Psoas muscle (tissue), 8 donors: ENCODE data around the gene ICOS. TPM values are rescaled to one million over a fixed set of nuclear protein-coding genes. Genes with fewer than 3 reads are reported as not detected.
"Not testable (repeated sequence)": the region's sequence is repeated elsewhere in the genome, so short reads cannot be mapped to it uniquely, and the experiment has no call there.

Experiments used
- ATAC-seq, 4 donors: fragments of 200-7000 bp; cut with Tn5 transposase; one replicate each; pipeline ENCODE4 v1.9.1; 2020; ENCODE audit warnings: moderate library complexity in 3 of 4, mild to moderate bottlenecking in 2 of 4
- DNase-seq, 2 donors: peaks; one replicate each; pipeline ENCODE4 v3.0.0-alpha.2; 2020
- H3K27ac ChIP-seq: fragments of 200-600 bp; one replicate; pipeline ENCODE4 v1.8.0; 2022
- H3K27me3 ChIP-seq, 3 donors: fragments of 200-600 bp in 1 of 3; one replicate each; pipeline versions ENCODE4 v1.6.1 to v1.8.0; 2013 to 2022; ENCODE audit warnings: low read length in 2 of 3, mild to moderate bottlenecking in 2 of 3, moderate library complexity in 1 of 3; ENCODE audit not compliant: insufficient read depth in 3 of 3
- H3K36me3 ChIP-seq, 2 donors: fragments of 200-600 bp in 1 of 2; one replicate each; pipeline versions ENCODE4 v1.6.1 to v1.8.0; 2013 to 2022; ENCODE audit warnings: low read depth in 1 of 2, mild to moderate bottlenecking in 1 of 2, moderate library complexity in 1 of 2; ENCODE audit not compliant: insufficient read depth in 1 of 2
- H3K4me1 ChIP-seq: fragments of 200-600 bp; one replicate; pipeline ENCODE4 v1.8.0; 2022
- H3K4me3 ChIP-seq: fragments of 200-600 bp; one replicate; pipeline ENCODE4 v1.8.0; 2022; ENCODE audit warnings: mild to moderate bottlenecking
- H3K9me3 ChIP-seq: fragments of 200-600 bp; one replicate; pipeline ENCODE4 v1.8.0; 2022
- WGBS, 3 donors: extraction: QIAGEN DNeasy Blood & Tissue Kit; methylation state at CpG; one replicate each; pipeline versions ENCODE4 v1.1.6 to v1.1.7; 2013; 5-methylcytosine and 5-hydroxymethylcytosine counted together
- intact Hi-C, 2 donors: fragments of 100-400 bp; cut with DNase I; formaldehyde crosslinking; loops; one replicate each; pipeline versions ENCODE4 v1.11.0 to v1.14.2; 2022
- polyA plus RNA-seq, 3 donors: library from polyadenylated mRNA; stranded (reverse); fragments of 200-250 nt; gene quantifications; one replicate each; pipeline ENCODE4 v1.2.3, GENCODE V29; 2013
- total RNA-seq, 4 donors: library from RNA; stranded (reverse); fragmentation: NEBNext Ultra II Directional in 2 of 4; extraction: Animal tissue kit (Norgen Biotek cat#: 25700) in 2 of 4; gene quantifications; one replicate each; pipeline versions ENCODE4 v1.2.1 to v1.2.4, GENCODE V29; 2021 to 2023
- TF ChIP-seq, protein P1 (sequence below): fragments of 200-600 bp; IDR thresholded peaks from one replicate; pipeline ENCODE4 v1.8.0; 2022; ENCODE audit warnings: antibody characterized with exemption
- donor health status: healthy with polysubstance abuse.
- donor health status: DM: no; HTN: no; CAD: no; lungs with moderate emphysema.
- donor health status: Bipolar disorder and iron deficiency.
- donor health status: healthy.
- donor health status: DM: yes; HTN: yes; CAD: no.
- donor health status: DM: no; HTN: no; CAD: no.
- donor health status: DM: no; HTN: no; CAD: no.
- donor health status: DM: yes; HTN: yes; CAD: no.

ICOS gene
- total and polyA plus RNA-seq, 7 donors: 0.03 TPM; not detected in 6

DNA sequence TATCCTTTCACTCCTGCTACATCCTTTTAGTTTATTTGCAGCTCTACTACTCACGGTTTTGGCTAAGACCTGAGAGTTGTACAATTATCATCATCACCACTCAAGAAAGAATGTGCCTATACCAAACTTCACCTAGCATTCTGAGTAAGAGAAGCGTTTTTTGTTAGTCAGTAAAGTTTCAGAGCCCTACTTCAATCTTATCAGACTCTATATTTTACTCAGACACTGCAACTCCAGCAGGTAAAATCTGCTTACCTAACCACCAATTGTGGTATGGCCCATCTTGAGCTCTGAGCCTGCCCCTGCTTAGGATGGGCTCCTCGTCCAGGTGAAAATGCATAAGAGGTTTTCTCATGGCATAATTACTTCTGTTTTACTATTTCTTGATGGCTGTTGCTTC lies 37.1 kb downstream of the ICOS start:
- Histone ChIP-seq H3K27ac (no peak overlapping the region), H3K27me3 (no peaks in the 10 kb centered on the region), H3K4me1 (no peaks in the 10 kb centered on the region), H3K9me3 (no peaks in the 10 kb centered on the region), H3K36me3 (no peaks in the 10 kb centered on the region), H3K4me3 (no peak overlapping the region)
- WGBS, 3 donors: 62 to 68% (median 65%) methylated on average over 3 of the region's 3 CpGs
- DNase-seq: no peak
- TF ChIP-seq, protein P1, sequence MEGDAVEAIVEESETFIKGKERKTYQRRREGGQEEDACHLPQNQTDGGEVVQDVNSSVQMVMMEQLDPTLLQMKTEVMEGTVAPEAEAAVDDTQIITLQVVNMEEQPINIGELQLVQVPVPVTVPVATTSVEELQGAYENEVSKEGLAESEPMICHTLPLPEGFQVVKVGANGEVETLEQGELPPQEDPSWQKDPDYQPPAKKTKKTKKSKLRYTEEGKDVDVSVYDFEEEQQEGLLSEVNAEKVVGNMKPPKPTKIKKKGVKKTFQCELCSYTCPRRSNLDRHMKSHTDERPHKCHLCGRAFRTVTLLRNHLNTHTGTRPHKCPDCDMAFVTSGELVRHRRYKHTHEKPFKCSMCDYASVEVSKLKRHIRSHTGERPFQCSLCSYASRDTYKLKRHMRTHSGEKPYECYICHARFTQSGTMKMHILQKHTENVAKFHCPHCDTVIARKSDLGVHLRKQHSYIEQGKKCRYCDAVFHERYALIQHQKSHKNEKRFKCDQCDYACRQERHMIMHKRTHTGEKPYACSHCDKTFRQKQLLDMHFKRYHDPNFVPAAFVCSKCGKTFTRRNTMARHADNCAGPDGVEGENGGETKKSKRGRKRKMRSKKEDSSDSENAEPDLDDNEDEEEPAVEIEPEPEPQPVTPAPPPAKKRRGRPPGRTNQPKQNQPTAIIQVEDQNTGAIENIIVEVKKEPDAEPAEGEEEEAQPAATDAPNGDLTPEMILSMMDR: no peak
- intact Hi-C loops: no loop called here
- ATAC-seq: no peak

DNA sequence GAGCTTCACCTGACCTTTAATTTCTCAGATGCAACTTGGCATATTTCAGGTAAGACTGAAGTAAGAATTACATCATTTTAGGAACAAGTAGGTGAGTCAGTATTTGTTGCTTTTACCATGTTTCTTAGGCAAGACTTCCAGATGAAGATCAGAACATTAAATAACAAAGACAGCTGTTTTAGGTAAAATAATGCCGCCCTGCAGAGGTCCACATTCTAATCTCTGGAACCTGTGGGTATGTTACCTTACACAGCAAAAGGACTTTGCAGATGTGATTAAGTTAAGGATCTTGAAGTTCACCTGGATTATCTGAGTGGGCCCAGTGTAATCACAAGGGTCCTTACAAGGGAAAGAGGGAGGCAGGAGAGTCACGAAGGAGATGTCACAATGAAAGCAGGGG lies 39.3 kb downstream of the ICOS start:
- 95 to 96% (median 96%) methylated on average over 2 of the region's 2 CpGs for WGBS, 3 donors

DNA sequence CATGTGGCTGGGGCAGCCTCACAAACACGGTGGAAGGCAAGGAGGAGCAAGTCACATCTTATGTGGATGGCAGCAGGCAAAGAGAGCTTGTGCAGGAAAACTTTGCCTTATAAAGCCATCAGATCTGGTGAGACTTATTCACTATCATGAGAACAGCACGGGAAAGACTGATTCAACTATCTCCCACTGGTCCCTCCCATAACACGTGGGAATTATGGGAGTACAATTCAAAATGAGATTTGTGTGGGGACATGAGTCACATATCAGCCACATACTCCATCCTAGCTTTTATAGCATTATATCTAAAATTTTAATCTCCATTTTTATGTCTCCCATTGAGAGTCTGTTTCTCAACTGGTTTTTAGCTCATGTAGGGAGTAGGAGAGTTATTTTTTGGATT lies 45.7 kb downstream of the ICOS start:
- ATAC-seq (no peak), DNase-seq (no peak)
- Histone ChIP-seq H3K27me3 (no peaks in the 10 kb centered on the region), H3K4me1 (no peaks in the 10 kb centered on the region), H3K9me3 (no peaks in the 10 kb centered on the region), H3K36me3 (no peaks in the 10 kb centered on the region), H3K27ac (no peak overlapping the region), H3K4me3 (no peak overlapping the region)
- TF ChIP-seq, protein P1: no peak
- 84 to 85% (median 84%) methylated on average over 3 of the region's 3 CpGs for whole genome bisulfite sequencing, 3 donors
- intact Hi-C loops: no loop called here

More for the DNA sequence above, 39.3 kb downstream of the ICOS start:
- Histone ChIP-seq H3K27ac (no peak overlapping the region), H3K4me1 (no peaks in the 10 kb centered on the region), H3K36me3 (no peaks in the 10 kb centered on the region), H3K27me3 (no peaks in the 10 kb centered on the region), H3K4me3 (no peak overlapping the region), H3K9me3 (no peaks in the 10 kb centered on the region)
- DNase-seq: no peak
- TF ChIP-seq, protein P1: no peak
- no peak for ATAC-seq
- intact Hi-C loops: no loop called here

DNA sequence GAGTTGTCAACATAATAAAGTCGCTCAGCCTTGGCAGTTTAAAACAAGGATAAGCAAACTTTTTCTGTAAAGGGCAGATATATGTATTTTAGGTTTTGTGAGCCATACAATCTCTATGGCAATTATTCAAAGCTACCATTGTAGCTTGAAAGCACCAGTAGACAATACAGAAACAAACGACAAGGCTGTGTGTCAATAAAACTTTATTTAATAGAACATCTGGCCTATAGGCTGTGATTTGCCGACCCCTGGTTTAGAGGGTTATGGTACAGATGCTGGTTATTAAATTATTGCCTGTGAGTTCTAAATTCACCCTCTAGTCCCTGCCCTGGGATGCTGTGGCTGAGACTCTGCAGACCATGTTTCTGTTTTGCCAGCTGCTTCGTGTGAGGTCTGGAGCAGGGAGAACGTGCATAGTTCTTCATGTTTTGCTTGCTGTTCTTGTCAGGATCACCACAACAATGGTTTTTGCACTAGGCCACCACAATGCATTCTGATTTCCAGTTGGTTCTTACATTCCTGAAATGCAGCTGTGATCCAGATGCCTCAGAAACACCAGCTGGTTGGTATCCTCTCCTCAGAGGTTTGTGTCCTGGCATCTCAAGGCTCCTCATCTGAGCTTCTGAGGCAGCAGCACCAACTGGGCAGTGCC lies 46.6 kb downstream of the ICOS start:
- ATAC-seq: no peak
- Histone ChIP-seq H3K9me3 (no peaks in the 10 kb centered on the region), H3K4me1 (no peaks in the 10 kb centered on the region), H3K4me3 (no peak overlapping the region), H3K27me3 (no peaks in the 10 kb centered on the region), H3K27ac (no peak overlapping the region), H3K36me3 (no peaks in the 10 kb centered on the region)
- no peak for DNase-seq
- intact Hi-C loops: no loop called here
- TF ChIP-seq, protein P1: no peak
- 60 to 67% (median 66%) methylated on average over 5 of the region's 5 CpGs for WGBS, 3 donors

DNA sequence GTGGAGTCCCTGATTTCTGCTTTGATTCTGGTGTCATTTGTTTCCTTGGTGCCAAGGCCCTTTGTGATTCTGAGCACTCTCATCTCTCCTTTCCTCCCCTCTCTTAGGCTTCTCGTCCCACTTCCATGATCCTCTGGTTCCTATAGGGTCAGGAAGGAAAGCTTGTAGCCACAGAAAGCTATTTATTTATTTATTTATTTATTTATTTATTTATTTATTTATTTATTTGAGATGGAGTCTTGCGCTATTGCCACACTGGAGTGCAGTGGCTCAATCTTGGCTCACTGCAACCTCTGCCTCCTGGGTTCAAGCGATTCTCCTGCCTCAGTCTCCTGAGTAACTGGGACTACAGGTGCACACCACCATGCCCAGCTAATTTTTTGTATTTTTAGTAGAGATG lies 49.4 kb downstream of the ICOS start:
- H3K27ac ChIP-seq, intact Hi-C loops, DNase-seq, H3K4me3 ChIP-seq, H3K36me3 ChIP-seq, ATAC-seq, H3K4me1 ChIP-seq, H3K9me3 ChIP-seq, H3K27me3 ChIP-seq: not testable (repeated sequence)
- WGBS, 3 donors: 81 to 98% (median 84%) methylated on average over 3 of the region's 3 CpGs
